ENCODE results near the gene CHST9.
"Not testable (repeated sequence)": the region's sequence is repeated elsewhere in the genome, so short reads cannot be mapped to it uniquely, and the experiment has no call there.

- TF ChIP-seq POLR2A (IDR thresholded peaks at IDR 0.05; ENCODE audit: low read length); RAD21 (conservative IDR thresholded peaks at IDR 0.05 in 1 of 2, IDR thresholded peaks at IDR 0.05 in 1 of 2); CTCF (IDR thresholded peaks at IDR 0.05); PHF8 (IDR thresholded peaks at IDR 0.05; ENCODE audit: borderline replicate concordance, low read depth); KDM1A (IDR thresholded peaks at IDR 0.05; ENCODE audit: low read depth); SMC3 (IDR thresholded peaks at IDR 0.05); FOSB (CRISPR knock-in tag; IDR thresholded peaks at IDR 0.05): not testable (repeated sequence)
Observed at GRCh38 chr18:27231221-27231620, 46.1 kb upstream of the CHST9 start.

Measured in A549 (cell line).